K562 (cell line): ENCODE measurements around the gene KLHL12. TPM values are rescaled to one million over a fixed set of nuclear protein-coding genes. Genes with fewer than 3 reads are reported as not detected.
A peak's percentile ranks its signal among the peaks of the same experiment; 100 is the strongest.

Source experiments
- ATAC-seq: fragments of 200-7000 bp; cut with Tn5 transposase; 3 replicates; pipeline ENCODE4 v1.9.1; 2020; ENCODE audit warnings: moderate library complexity
- BruUV-seq: library from RNA; stranded (reverse); fragments of 400-500 nt; replicated peaks from 2 replicates; lab custom pipeline; 2021; lab: Mats Ljungman, UMichigan
- CTCF ChIA-PET: fragments of 300-600 bp; formaldehyde crosslinking; extraction: SDS; loops from one replicate; lab custom pipeline; 2021; ENCODE audit warnings: low intra/inter-chr PET ratio; lab: Yijun Ruan, JAX
- POLR2A ChIA-PET: fragments of 300-600, 350-650 bp; sonication (Branson Sonifier 250); formaldehyde crosslinking; extraction: SDS; loops from one replicate; lab custom pipeline; 2021; ENCODE audit warnings: antibody characterized with exemption, inconsistent platforms; lab: Yijun Ruan, JAX
- DNase-seq, 4 experiments: peaks; one replicate each; pipeline versions ENCODE4 v3.0.0 to v3.0.0-alpha.2; 2011 to 2018; ENCODE audit warnings: low spot score in 3 of 4, mixed read lengths in 3 of 4; ENCODE audit errors: extremely low read depth in 1 of 4
- FAIRE-seq: peaks from 2 replicates; lab custom pipeline; 2011; peaks lifted over from hg19 to GRCh38; lab: Jason Lieb, UNC
- H2AFZ ChIP-seq: 2 replicates; pipeline ENCODE4 v1.6.0; 2011; ENCODE audit warnings: low read depth, low read length, control low read depth, inconsistent platforms
- H3K27ac ChIP-seq: fragments of 200-600 bp; 3 replicates; pipeline ENCODE4 v1.8.0; 2011; ENCODE audit warnings: low read depth, mild to moderate bottlenecking, control low read depth, inconsistent platforms, low read length, moderate library complexity, mixed read lengths; ENCODE audit errors: extremely low read depth
- H3K27me3 ChIP-seq, 2 experiments: fragments of 300-600 bp in 1 of 2; 2 replicates in 1 of 2; 3 replicates in 1 of 2; pipeline versions ENCODE4 v1.6.0 to v1.8.0; 2011; ENCODE audit warnings: inconsistent platforms in 2 of 2, low read length in 2 of 2, mild to moderate bottlenecking in 1 of 2, mixed read lengths in 1 of 2, moderate library complexity in 1 of 2; ENCODE audit not compliant: control insufficient read depth in 2 of 2, insufficient read depth in 2 of 2
- H3K36me3 ChIP-seq: fragments of 300-600 bp; 3 replicates; pipeline ENCODE4 v1.8.0; 2011; ENCODE audit warnings: mild to moderate bottlenecking, low read length, inconsistent platforms; ENCODE audit not compliant: control insufficient read depth, insufficient read depth
- H3K4me1 ChIP-seq, 2 experiments: fragments of 200-600 bp in 1 of 2; replicated peaks in 1 of 2; 2 replicates in 1 of 2; 3 replicates in 1 of 2; pipeline versions ENCODE4 v1.5.1 to v1.8.0; 2011; ENCODE audit warnings: inconsistent platforms in 2 of 2, low read length in 2 of 2, mild to moderate bottlenecking in 1 of 2, mixed read lengths in 1 of 2, moderate library complexity in 1 of 2; ENCODE audit not compliant: control insufficient read depth in 2 of 2, insufficient read depth in 2 of 2
- H3K4me2 ChIP-seq: 2 replicates; pipeline ENCODE4 v1.6.1; 2011; ENCODE audit warnings: low read length, control low read depth, inconsistent platforms, mixed read lengths; ENCODE audit not compliant: insufficient read depth
- H3K4me3 ChIP-seq: fragments of 200-600 bp; sonication (generic), shearing (Covaris generic); 2 replicates; pipeline ENCODE4 v1.5.1; 2016; ENCODE audit warnings: control low read depth, inconsistent platforms
- H3K79me2 ChIP-seq: fragments of 200-600 bp; 3 replicates; pipeline ENCODE4 v1.8.0; 2011; ENCODE audit warnings: low read length, inconsistent platforms; ENCODE audit not compliant: control insufficient read depth, insufficient read depth
- H3K9ac ChIP-seq, 2 experiments: 2 replicates each; pipeline versions ENCODE4 v1.6.0 to v1.6.1; 2011; ENCODE audit warnings: low read depth in 2 of 2, low read length in 2 of 2, control low read depth in 1 of 2, inconsistent platforms in 1 of 2, mild to moderate bottlenecking in 1 of 2, mixed read lengths in 1 of 2; ENCODE audit not compliant: insufficient read depth in 1 of 2
- H3K9me1 ChIP-seq: one replicate; pipeline ENCODE4 v1.6.0; 2011; ENCODE audit warnings: inconsistent platforms, mild to moderate bottlenecking, low read length, moderate library complexity; ENCODE audit not compliant: control insufficient read depth, insufficient read depth
- H3K9me3 ChIP-seq: replicated peaks from 2 replicates; pipeline ENCODE4 v1.5.1; 2011; ENCODE audit warnings: low read depth, low read length, inconsistent platforms; ENCODE audit not compliant: control insufficient read depth, insufficient read depth
- H4K20me1 ChIP-seq: replicated peaks from 2 replicates; pipeline ENCODE4 v1.6.1; 2011; ENCODE audit warnings: low read length, inconsistent platforms, mixed read lengths; ENCODE audit not compliant: control insufficient read depth, insufficient read depth
- C11orf30 ChIP-seq: fragments of 450-650 bp; IDR thresholded peaks from 2 replicates; pipeline ENCODE4 v1.6.1; 2016; ENCODE audit warnings: low read depth, mild to moderate bottlenecking
- CC2D1A ChIP-seq: fragments of 450-650 bp; IDR thresholded peaks from 2 replicates; pipeline ENCODE4 v1.6.1; 2017; ENCODE audit warnings: mild to moderate bottlenecking
- HDAC1 ChIP-seq, 2 experiments: fragments of 450-650 bp; IDR thresholded peaks; 2 replicates each; pipeline ENCODE4 v1.6.1; 2016 to 2017; ENCODE audit warnings: inconsistent platforms in 1 of 2, mild to moderate bottlenecking in 1 of 2, moderate library complexity in 1 of 2
- MCM3 ChIP-seq: fragments of 450-650 bp; IDR thresholded peaks from 2 replicates; pipeline ENCODE4 v1.6.1; 2016
- MCM7 ChIP-seq, 2 experiments: fragments of 450-650 bp; IDR thresholded peaks; 2 replicates each; pipeline ENCODE4 v1.6.1; 2016 to 2018
- NCOA4 ChIP-seq: fragments of 450-650 bp; IDR thresholded peaks from 2 replicates; pipeline ENCODE4 v1.6.1; 2018; ENCODE audit warnings: mild to moderate bottlenecking; ENCODE audit not compliant: partially characterized antibody
- NCOR1 ChIP-seq: fragments of 450-650 bp; IDR thresholded peaks from 2 replicates; pipeline ENCODE4 v1.6.1; 2016; ENCODE audit warnings: mild to moderate bottlenecking, moderate library complexity
- SRSF1 ChIP-seq: fragments of 200-400 bp; formaldehyde crosslinking; IDR thresholded peaks from 2 replicates; pipeline ENCODE4 v1.6.1; 2017; ENCODE audit warnings: mild to moderate bottlenecking, low read depth, low read length, moderate library complexity
- ZNF316 ChIP-seq: fragments of 450-650 bp; IDR thresholded peaks from 2 replicates; pipeline ENCODE4 v1.6.1; 2016
- WGBS: fragments of 100-300 bp; shearing (Covaris generic); methylation state at CpG from one replicate; pipeline ENCODE4 v1.1.6; 2016; ENCODE audit warnings: low coverage, mixed read lengths; ENCODE audit not compliant: insufficient coverage; ENCODE audit errors: missing lambda C conversion rate; 5-methylcytosine and 5-hydroxymethylcytosine counted together
- in situ Hi-C: fragments of 300-500 bp; cut with MboI; formaldehyde crosslinking; loops from 4 replicates; pipeline ENCODE4 v1.15.0; 2018; ENCODE audit warnings: inconsistent platforms, mixed read lengths
- intact Hi-C: fragments of 100-400 bp; cut with micrococcal nuclease; formaldehyde crosslinking; loops from 2 replicates; pipeline ENCODE4 v1.14.2; 2022
- polyA plus RNA-seq, 8 experiments: library from polyadenylated mRNA; depleted of rRNA in 4 of 8; stranded (reverse) in 5 of 8; unstranded in 3 of 8; fragments of >200 nt; fragmentation: Nextera tagmentation in 2 of 8; fragmentation: Illumina TruSeq in 1 of 8; extraction: Ambion mirVana in 2 of 8; extraction: Trizol in 1 of 8; gene quantifications; 2 replicates each; pipeline versions ENCODE4 v1.2.1 to v1.2.3, GENCODE V29; 2011 to 2014; ENCODE audit warnings: inconsistent platforms in 1 of 8, missing spikeins in 1 of 8
- total RNA-seq, 7 experiments: library from RNA; depleted of rRNA in 6 of 7; stranded (reverse); fragments of >200 nt in 6 of 7; fragmentation: Illumina TruSeq in 2 of 7; extraction: Trizol in 2 of 7; gene quantifications; 2 replicates each; pipeline versions ENCODE4 v1.2.1 to v1.2.3, GENCODE V29; 2011 to 2021; ENCODE audit warnings: low replicate concordance in 1 of 7
- TF ChIP-seq, protein P1 (sequence below): fragments of 450-650 bp; IDR thresholded peaks from 2 replicates; pipeline ENCODE4 v1.6.1; 2018; ENCODE audit not compliant: partially characterized antibody
- TF ChIP-seq, protein P2 (sequence below): fragments of 200-800 bp; sonication (Bioruptor generic); IDR thresholded peaks from 2 replicates; pipeline ENCODE4 v1.6.1; 2017; ENCODE audit warnings: missing genetic modification characterization, missing compliant biosample characterization

Gene KLHL12
- total and polyA plus RNA-seq, 9 of the 15 experiments (the other 6 are each of a cell fraction or from before 2014, with no cell fraction given), result 23.1 to 85.1 (median 35.0) TPM

DNA sequence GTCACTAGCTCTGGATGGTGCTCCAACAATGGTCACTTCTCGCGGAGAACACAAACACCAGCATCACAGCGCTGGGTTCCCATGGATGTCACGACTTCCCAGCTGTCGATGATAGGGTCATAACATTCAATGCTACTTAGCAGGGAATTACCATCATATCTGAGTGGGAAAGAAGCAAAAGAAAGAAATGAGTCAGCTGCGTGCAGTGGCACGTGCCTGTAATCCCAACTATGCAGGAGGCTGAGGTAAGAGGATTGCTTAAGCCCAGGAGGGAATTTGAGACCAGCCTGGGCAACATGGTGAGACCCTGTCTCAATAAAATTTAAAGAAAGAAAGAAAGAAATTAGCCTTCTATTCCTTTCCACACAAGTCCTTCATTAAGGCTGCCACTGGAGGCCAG, 34.5 kb downstream of the KLHL12 start:
- Histone ChIP-seq H3K27ac (no peak overlapping the region), H2AFZ (no peak overlapping the region), H3K4me1 (peaks cover 10 to 13% of the 10 kb centered on the region in 2 experiments; a peak in 3 of 5 replicates)
- no peak for TF ChIP-seq HDAC1 (IDR thresholded peaks at IDR 0.05)
- TF ChIP-seq NCOA4, result no peak
- no peak for TF ChIP-seq SRSF1
- TF ChIP-seq MCM3, result no peak
- no peak for TF ChIP-seq MCM7 (IDR thresholded peaks at IDR 0.05)
- TF ChIP-seq, all 486 proteins: peak for 0
- Histone ChIP-seq H3K4me3 (no peak overlapping the region), H3K4me2 (no peak overlapping the region), H3K79me2 (peaks cover 8% of the 10 kb centered on the region), H3K9me1 (no peaks in the 10 kb centered on the region), H3K9ac (no peak overlapping the region), H3K9me3 (no peaks in the 10 kb centered on the region), H3K36me3 (peaks cover 60% of the 10 kb centered on the region), H3K27me3 (no peaks in the 10 kb centered on the region), H4K20me1 (no peaks in the 10 kb centered on the region)
- in situ Hi-C loops, result no loop called here
- ATAC-seq, result no peak
- 89% methylated on average over 7 of the region's 7 CpGs for WGBS
- FAIRE-seq, result no peak
- no peak for DNase-seq
- no TSS peak for BruUV-seq
- intact Hi-C loops, result no loop called here
- ChIA-PET CTCF (no interaction called here), POLR2A (no interaction called here)

DNA sequence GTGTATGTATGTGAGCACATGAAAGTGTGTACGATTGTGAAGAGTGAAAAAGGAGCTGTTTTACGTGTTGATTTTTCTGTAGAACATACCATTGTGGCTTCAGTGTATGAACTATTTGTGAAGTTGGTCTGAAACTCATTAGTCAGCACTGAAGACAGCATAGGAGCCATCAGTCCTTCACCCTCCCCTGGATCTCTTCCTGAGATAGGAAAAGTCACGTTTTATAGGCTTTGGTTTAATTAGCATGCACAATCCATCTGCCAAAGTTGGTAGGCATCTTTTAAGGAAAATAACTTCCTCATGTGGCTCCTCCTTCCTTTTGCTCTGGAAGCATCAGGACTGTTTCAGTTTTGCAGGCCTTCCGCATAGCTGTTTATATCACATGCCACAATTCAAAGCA, 36.6 kb downstream of the KLHL12 start:
- H3K36me3 ChIP-seq, result peaks cover 46% of the 10 kb centered on the region
- H2AFZ ChIP-seq, result no peak overlapping the region
- CTCF ChIA-PET, result no interaction called here
- no peak for ATAC-seq
- BruUV-seq, result no TSS peak
- in situ Hi-C loops (no loop called here), intact Hi-C loops (no loop called here)
- no peaks in the 10 kb centered on the region for H3K9me1 ChIP-seq
- no peak for FAIRE-seq
- DNase-seq, result no peak
- POLR2A ChIA-PET, result interaction anchor here (0.7 to 1.4 kb wide), 5 partner anchors 8 to 15 kb away, joined by 3 read pairs; no protein-coding TSS in a partner anchor
- no peaks in the 10 kb centered on the region for H3K9me3 ChIP-seq
- 60% methylated on average over 4 of the region's 4 CpGs for WGBS
- no peak overlapping the region for H3K9ac ChIP-seq
- H3K27me3 ChIP-seq, result no peaks in the 10 kb centered on the region
- H3K4me1 ChIP-seq, result peaks cover 10 to 24% of the 10 kb centered on the region in 2 experiments
- H3K79me2 ChIP-seq, result peaks cover 23% of the 10 kb centered on the region
- no peak overlapping the region for H3K27ac ChIP-seq
- H3K4me3 ChIP-seq, result no peak overlapping the region
- TF ChIP-seq NCOR1, result no peak
- TF ChIP-seq, protein P1, sequence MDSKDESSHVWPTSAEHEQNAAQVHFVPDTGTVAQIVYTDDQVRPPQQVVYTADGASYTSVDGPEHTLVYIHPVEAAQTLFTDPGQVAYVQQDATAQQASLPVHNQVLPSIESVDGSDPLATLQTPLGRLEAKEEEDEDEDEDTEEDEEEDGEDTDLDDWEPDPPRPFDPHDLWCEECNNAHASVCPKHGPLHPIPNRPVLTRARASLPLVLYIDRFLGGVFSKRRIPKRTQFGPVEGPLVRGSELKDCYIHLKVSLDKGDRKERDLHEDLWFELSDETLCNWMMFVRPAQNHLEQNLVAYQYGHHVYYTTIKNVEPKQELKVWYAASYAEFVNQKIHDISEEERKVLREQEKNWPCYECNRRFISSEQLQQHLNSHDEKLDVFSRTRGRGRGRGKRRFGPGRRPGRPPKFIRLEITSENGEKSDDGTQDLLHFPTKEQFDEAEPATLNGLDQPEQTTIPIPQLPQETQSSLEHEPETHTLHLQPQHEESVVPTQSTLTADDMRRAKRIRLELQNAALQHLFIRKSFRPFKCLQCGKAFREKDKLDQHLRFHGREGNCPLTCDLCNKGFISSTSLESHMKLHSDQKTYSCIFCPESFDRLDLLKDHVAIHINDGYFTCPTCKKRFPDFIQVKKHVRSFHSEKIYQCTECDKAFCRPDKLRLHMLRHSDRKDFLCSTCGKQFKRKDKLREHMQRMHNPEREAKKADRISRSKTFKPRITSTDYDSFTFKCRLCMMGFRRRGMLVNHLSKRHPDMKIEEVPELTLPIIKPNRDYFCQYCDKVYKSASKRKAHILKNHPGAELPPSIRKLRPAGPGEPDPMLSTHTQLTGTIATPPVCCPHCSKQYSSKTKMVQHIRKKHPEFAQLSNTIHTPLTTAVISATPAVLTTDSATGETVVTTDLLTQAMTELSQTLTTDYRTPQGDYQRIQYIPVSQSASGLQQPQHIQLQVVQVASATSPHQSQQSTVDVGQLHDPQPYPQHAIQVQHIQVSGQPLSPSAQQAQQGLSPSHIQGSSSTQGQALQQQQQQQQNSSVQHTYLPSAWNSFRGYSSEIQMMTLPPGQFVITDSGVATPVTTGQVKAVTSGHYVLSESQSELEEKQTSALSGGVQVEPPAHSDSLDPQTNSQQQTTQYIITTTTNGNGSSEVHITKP, result peak; percentile 59
- peak; percentile 69 for TF ChIP-seq ZNF316
- TF ChIP-seq, protein P2, sequence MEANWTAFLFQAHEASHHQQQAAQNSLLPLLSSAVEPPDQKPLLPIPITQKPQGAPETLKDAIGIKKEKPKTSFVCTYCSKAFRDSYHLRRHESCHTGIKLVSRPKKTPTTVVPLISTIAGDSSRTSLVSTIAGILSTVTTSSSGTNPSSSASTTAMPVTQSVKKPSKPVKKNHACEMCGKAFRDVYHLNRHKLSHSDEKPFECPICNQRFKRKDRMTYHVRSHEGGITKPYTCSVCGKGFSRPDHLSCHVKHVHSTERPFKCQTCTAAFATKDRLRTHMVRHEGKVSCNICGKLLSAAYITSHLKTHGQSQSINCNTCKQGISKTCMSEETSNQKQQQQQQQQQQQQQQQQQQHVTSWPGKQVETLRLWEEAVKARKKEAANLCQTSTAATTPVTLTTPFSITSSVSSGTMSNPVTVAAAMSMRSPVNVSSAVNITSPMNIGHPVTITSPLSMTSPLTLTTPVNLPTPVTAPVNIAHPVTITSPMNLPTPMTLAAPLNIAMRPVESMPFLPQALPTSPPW (CRISPR knock-in tag), result no peak
- peak; percentile 54 for TF ChIP-seq C11orf30
- TF ChIP-seq CC2D1A, result no peak
- H3K4me2 ChIP-seq, result no peak overlapping the region
- no peaks in the 10 kb centered on the region for H4K20me1 ChIP-seq
